Left lung (tissue), 10 donors: ENCODE results near the gene ETV2. TPM values are rescaled to one million over a fixed set of nuclear protein-coding genes. Genes with fewer than 3 reads are reported as not detected.
"Not testable (repeated sequence)": the region's sequence is repeated elsewhere in the genome, so short reads cannot be mapped to it uniquely, and the experiment has no call there.

Experiments
- ATAC-seq: fragments of 200-7000 bp; cut with Tn5 transposase; one replicate; pipeline ENCODE4 v1.9.1; 2020; ENCODE audit warnings: moderate library complexity
- DNase-seq, 4 donors: peaks; one replicate each; pipeline ENCODE4 v3.0.0-alpha.2; 2013 to 2020
- H3K27ac ChIP-seq, 2 donors: fragments of 200-600 bp; sonication (generic) in 1 of 2; one replicate each; pipeline versions ENCODE4 v1.5.0 to v1.8.0; 2020 to 2021
- H3K27me3 ChIP-seq, 2 donors: fragments of 200-600 bp; sonication (generic) in 1 of 2; one replicate each; pipeline versions ENCODE4 v1.5.0 to v1.8.0; 2020 to 2021
- H3K36me3 ChIP-seq, 2 donors: fragments of 200-600 bp; sonication (generic) in 1 of 2; one replicate each; pipeline versions ENCODE4 v1.5.0 to v1.8.0; 2020 to 2021
- H3K4me1 ChIP-seq, 2 donors: fragments of 200-600 bp; one replicate each; pipeline ENCODE4 v1.8.0; 2021
- H3K4me3 ChIP-seq, 2 donors: fragments of 200-600 bp; sonication (generic) in 1 of 2; one replicate each; pipeline versions ENCODE4 v1.5.0 to v1.8.0; 2020 to 2021; ENCODE audit warnings: mild to moderate bottlenecking in 1 of 2
- H3K9me3 ChIP-seq, 2 donors: fragments of 200-600 bp; sonication (generic) in 1 of 2; one replicate each; pipeline versions ENCODE4 v1.5.0 to v1.8.0; 2020 to 2021
- intact Hi-C, 2 donors: fragments of 100-400 bp; cut with DNase I; formaldehyde crosslinking; loops; one replicate each; pipeline versions ENCODE4 v1.11.2 to v1.14.2; 2022
- polyA plus RNA-seq, 6 donors: library from polyadenylated mRNA; unstranded; fragments of 120-200 nt; gene quantifications; one replicate each; pipeline ENCODE4 v1.2.1, GENCODE V29; 2013; ENCODE audit not compliant: insufficient read length in 6 of 6
- total RNA-seq, 2 donors: library from RNA; stranded (reverse); fragmentation: NEBNext Ultra II Directional; extraction: Animal tissue kit (Norgen Biotek cat#: 25700); gene quantifications; one replicate each; pipeline ENCODE4 v1.2.1, GENCODE V29; 2021
- TF ChIP-seq, protein P1 (sequence below), 2 donors: fragments of 200-600 bp; sonication (generic) in 1 of 2; IDR thresholded peaks; one replicate each; pipeline versions ENCODE4 v1.5.0 to v1.8.0; 2021; ENCODE audit warnings: antibody characterized with exemption in 2 of 2
- donor health status: DM: no; HTN: yes; CAD: no.
- donor health status: DM: no; HTN: no; CAD: no.

The ETV2 gene
- total and polyA plus RNA-seq, 8 donors, result 0.79 to 3.5 (median 2.1) TPM

DNA sequence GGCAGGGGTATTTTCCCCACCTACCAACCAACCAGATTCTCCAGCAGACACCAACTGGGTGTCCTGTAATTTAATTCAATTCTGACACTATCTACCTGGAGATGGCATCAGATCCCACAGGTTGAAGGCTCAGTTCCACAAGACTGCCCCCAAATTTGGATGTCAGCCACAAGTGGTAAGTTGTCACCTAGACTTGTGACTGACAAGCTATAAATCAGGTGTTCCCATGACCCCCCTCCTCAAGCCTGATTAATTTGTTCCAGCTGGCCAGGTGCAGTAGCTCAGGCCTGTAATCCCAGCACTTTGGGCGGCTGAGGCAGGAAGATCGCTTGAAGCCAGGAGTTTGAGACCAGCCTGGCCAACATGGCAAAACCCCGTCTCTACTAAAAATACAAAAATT is 39.6 kb upstream of the ETV2 start:
- intact Hi-C loops, result no loop called here
- TF ChIP-seq, protein P1, sequence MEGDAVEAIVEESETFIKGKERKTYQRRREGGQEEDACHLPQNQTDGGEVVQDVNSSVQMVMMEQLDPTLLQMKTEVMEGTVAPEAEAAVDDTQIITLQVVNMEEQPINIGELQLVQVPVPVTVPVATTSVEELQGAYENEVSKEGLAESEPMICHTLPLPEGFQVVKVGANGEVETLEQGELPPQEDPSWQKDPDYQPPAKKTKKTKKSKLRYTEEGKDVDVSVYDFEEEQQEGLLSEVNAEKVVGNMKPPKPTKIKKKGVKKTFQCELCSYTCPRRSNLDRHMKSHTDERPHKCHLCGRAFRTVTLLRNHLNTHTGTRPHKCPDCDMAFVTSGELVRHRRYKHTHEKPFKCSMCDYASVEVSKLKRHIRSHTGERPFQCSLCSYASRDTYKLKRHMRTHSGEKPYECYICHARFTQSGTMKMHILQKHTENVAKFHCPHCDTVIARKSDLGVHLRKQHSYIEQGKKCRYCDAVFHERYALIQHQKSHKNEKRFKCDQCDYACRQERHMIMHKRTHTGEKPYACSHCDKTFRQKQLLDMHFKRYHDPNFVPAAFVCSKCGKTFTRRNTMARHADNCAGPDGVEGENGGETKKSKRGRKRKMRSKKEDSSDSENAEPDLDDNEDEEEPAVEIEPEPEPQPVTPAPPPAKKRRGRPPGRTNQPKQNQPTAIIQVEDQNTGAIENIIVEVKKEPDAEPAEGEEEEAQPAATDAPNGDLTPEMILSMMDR (IDR thresholded peaks at IDR 0.05), result no peak
- H3K27ac ChIP-seq, result no peak overlapping the region
- H3K4me1 ChIP-seq, result no peaks in the 10 kb centered on the region
- ATAC-seq (no peak), DNase-seq (no peak)
- H3K36me3 ChIP-seq, result no peaks in the 10 kb centered on the region
- H3K9me3 ChIP-seq, result peaks cover 0 to 3% of the 10 kb centered on the region in 2 donors
- H3K27me3 ChIP-seq, result no peaks in the 10 kb centered on the region
- no peak overlapping the region for H3K4me3 ChIP-seq

DNA sequence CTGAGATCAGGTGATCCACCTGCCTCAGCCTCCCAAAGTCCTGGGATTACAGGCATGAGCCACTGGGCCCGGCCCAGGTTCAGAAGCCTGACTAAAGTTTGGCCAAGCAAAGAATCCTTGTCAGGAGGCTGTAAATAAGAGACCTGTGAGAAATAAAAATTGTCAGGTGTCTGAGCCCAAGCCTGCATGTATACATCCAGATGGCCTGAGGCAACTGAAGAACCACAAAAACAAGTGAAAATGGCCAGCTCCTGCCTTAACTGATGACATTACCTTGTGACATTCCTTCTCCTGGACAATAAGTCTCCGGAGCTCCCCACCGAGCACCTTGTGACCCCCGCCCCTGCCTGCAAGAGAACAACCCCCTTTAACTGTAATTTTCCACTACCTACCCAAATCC is 37.1 kb upstream of the ETV2 start:
- intact Hi-C loops, H3K27me3 ChIP-seq, H3K4me1 ChIP-seq, H3K4me3 ChIP-seq, H3K36me3 ChIP-seq, ATAC-seq, H3K27ac ChIP-seq, DNase-seq: not testable (repeated sequence)
- H3K9me3 ChIP-seq, result peaks cover 0 to 16% of the 10 kb centered on the region in 2 donors

DNA sequence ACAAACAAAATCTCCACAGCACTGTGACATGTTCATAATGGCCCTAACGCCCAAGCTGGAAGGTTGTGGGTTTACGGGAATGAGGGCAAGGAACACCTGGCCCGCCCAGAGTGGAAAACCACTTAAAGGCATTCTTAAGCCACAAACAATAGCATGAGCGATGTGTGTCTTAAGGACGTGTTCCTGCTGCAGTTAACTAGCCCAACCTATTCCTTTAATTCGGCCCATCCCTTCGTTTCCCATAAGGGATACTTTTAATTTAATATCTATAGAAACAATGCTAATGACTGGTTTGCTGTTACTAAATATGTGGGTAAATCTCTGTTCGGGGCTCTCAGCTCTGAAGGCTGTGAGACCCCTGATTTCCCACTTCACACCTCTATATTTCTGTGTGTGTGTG is 34.4 kb upstream of the ETV2 start:
- intact Hi-C loops, H3K27me3 ChIP-seq, DNase-seq, ATAC-seq, H3K27ac ChIP-seq, H3K4me3 ChIP-seq, H3K4me1 ChIP-seq, H3K36me3 ChIP-seq: not testable (repeated sequence)
- H3K9me3 ChIP-seq, result peaks cover 0 to 16% of the 10 kb centered on the region in 2 donors

DNA sequence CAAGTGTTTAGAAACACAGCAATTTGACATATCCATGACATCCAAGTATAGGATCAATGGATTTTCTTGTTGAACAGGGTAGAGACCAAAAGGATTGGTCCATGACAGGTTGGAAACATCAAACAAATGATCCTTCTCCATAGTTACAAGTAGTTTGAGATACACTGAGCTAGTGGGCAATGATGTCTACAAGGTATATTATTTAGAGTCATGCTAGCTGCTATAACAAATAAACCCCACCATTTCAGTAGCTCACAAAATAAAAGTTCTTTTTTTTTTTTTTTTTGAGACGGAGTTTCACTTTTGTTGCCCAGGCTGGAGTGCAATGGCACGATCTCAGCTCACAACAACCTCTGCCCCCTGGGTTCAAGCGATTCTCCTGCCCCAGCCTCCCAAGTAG is 33.9 kb upstream of the ETV2 start:
- no peak for DNase-seq
- ATAC-seq, result no peak
- Histone ChIP-seq H3K36me3 (no peaks in the 10 kb centered on the region), H3K4me1 (peaks cover 0 to 5% of the 10 kb centered on the region in 2 donors), H3K27me3 (no peaks in the 10 kb centered on the region), H3K9me3 (peaks cover 0 to 16% of the 10 kb centered on the region in 2 donors), H3K27ac (no peak overlapping the region), H3K4me3 (no peak overlapping the region)
- TF ChIP-seq, protein P1 (IDR thresholded peaks at IDR 0.05), result no peak
- intact Hi-C loops, result no loop called here

DNA sequence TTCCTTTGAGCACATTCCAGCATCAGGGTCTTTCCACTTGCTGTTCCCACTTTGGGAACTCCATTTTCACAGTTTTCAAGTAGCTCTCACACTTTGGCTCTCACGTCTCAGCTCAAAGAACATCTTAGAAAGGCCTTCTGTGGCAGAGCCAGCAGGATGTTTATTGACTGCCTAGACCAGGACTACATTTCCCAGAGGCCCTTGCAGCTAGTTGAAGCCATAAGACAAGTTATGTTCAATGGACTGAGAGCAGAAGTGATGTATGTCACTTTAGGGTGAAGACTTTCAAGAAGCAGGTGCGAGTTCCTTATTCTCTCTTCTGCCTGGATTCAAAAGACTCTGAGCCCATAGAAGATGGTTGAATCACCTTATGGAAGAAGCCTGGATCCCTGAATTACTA is 33.3 kb upstream of the ETV2 start:
- H3K27me3 ChIP-seq, result no peaks in the 10 kb centered on the region
- TF ChIP-seq, protein P1 (IDR thresholded peaks at IDR 0.05), result no peak
- H3K4me3 ChIP-seq, result no peak overlapping the region
- H3K4me1 ChIP-seq, result peaks cover 4 to 10% of the 10 kb centered on the region in 2 donors
- intact Hi-C loops, result no loop called here
- H3K27ac ChIP-seq, result no peak overlapping the region
- ATAC-seq (no peak), DNase-seq (no peak)
- peaks cover 0 to 16% of the 10 kb centered on the region in 2 donors for H3K9me3 ChIP-seq
- no peaks in the 10 kb centered on the region for H3K36me3 ChIP-seq

DNA sequence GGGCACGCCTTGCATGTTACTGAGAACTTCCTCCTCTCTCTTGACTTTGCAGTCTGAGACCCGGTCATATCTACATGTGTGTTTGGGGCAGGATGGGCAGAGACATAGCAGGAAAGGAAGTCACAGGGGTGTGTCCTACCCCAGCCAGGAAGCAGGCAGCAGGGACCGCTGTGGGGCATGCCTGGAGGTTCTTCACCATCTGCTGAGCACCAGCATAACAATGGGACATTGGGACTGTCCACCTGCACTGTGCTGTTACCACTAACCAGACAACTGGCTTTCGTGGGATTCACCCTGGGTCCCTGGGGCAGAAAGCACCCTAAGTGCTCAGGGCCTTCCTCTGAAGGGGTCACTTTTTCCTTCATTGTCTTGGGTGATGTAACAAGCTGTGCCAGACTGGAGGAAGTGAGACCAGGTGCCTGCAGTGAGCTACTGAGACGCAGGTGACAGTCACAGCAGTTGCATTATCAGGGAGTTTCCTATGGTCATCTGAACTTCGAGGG is 31.6 kb upstream of the ETV2 start:
- DNase-seq (no peak), ATAC-seq (no peak)
- Histone ChIP-seq H3K27me3 (no peaks in the 10 kb centered on the region), H3K27ac (no peak overlapping the region), H3K4me3 (no peak overlapping the region), H3K9me3 (peaks cover 0 to 16% of the 10 kb centered on the region in 2 donors), H3K36me3 (no peaks in the 10 kb centered on the region), H3K4me1 (peaks cover 4 to 10% of the 10 kb centered on the region in 2 donors)
- intact Hi-C loops, result no loop called here
- TF ChIP-seq, protein P1 (IDR thresholded peaks at IDR 0.05), result no peak
